ENCODE data around the gene RPN2. TPM values are rescaled to one million over a fixed set of nuclear protein-coding genes. Genes with fewer than 3 reads are reported as not detected.

Gene RPN2
- total and polyA plus RNA-seq, 2 donors (not counting 1 experiment from before 2014, with no cell fraction given) = 262 to 414 TPM

GRCh38 chr20:37152284-37152683, 26.8 kb upstream of the RPN2 start:
- Histone ChIP-seq H3K79me2 (ENCODE audit: control insufficient read depth, insufficient read depth, low read length) (no peaks in the 10 kb centered on the region), H3K9me3 (ENCODE audit: control insufficient read depth, insufficient read depth, low read depth, low read length) (no peaks in the 10 kb centered on the region), H2AFZ (ENCODE audit: low read length) (no peak overlapping the region), H3K4me1 (ENCODE audit: control insufficient read depth, extremely low read depth, insufficient read depth, low read length) (no peaks in the 10 kb centered on the region), H3K9ac (ENCODE audit: insufficient read depth, low read length) (no peak overlapping the region), H3K27me3 (ENCODE audit: control insufficient read depth, insufficient read depth, low read length) (no peaks in the 10 kb centered on the region), H3K4me2 (ENCODE audit: extremely low read depth, insufficient read depth, low read length) (no peak overlapping the region), H3K4me3 (replicated peaks in 1 of 4; ENCODE audit: control extremely low read depth in 1 of 4, insufficient read depth in 1 of 4, low read depth in 3 of 4, low read length in 4 of 4) (no peak overlapping the region), H3K36me3 (ENCODE audit: control insufficient read depth, insufficient read depth, low read length) (no peaks in the 10 kb centered on the region), H4K20me1 (ENCODE audit: control insufficient read depth, extremely low read depth, insufficient read depth, low read length) (no peaks in the 10 kb centered on the region), H3K27ac (ENCODE audit: insufficient read depth, low read length) (no peak overlapping the region)
- no peak for TF ChIP-seq CTCF (conservative IDR thresholded peaks at IDR 0.05 in 1 of 2, IDR thresholded peaks at IDR 0.05 in 1 of 2; ENCODE audit: low read depth in 1 of 2, low read length in 2 of 2)
- TF ChIP-seq EZH2 (IDR thresholded peaks at IDR 0.05; ENCODE audit: low read length, missing control alignments) = no peak
- DNase-seq (ENCODE audit: low read depth in 2 of 2) = no peak

GRCh38 chr20:37154684-37155298, 24.3 kb upstream of the RPN2 start:
- no peaks in the 10 kb centered on the region for H3K79me2 ChIP-seq (ENCODE audit: control insufficient read depth, insufficient read depth, low read length)
- no peaks in the 10 kb centered on the region for H3K27me3 ChIP-seq (ENCODE audit: control insufficient read depth, insufficient read depth, low read length)
- no peak overlapping the region for H3K4me3 ChIP-seq (replicated peaks in 1 of 4; ENCODE audit: control extremely low read depth in 1 of 4, insufficient read depth in 1 of 4, low read depth in 3 of 4, low read length in 4 of 4)
- no peaks in the 10 kb centered on the region for H3K4me1 ChIP-seq (ENCODE audit: control insufficient read depth, extremely low read depth, insufficient read depth, low read length)
- H3K27ac ChIP-seq (ENCODE audit: insufficient read depth, low read length) = no peak overlapping the region
- no peak overlapping the region for H3K9ac ChIP-seq (ENCODE audit: insufficient read depth, low read length)
- H4K20me1 ChIP-seq (ENCODE audit: control insufficient read depth, extremely low read depth, insufficient read depth, low read length) = no peaks in the 10 kb centered on the region
- H3K9me3 ChIP-seq (ENCODE audit: control insufficient read depth, insufficient read depth, low read depth, low read length) = no peaks in the 10 kb centered on the region
- H3K4me2 ChIP-seq (ENCODE audit: extremely low read depth, insufficient read depth, low read length) = no peak overlapping the region
- no peak for TF ChIP-seq EZH2 (IDR thresholded peaks at IDR 0.05; ENCODE audit: low read length, missing control alignments)
- no peak for TF ChIP-seq CTCF (conservative IDR thresholded peaks at IDR 0.05 in 1 of 2, IDR thresholded peaks at IDR 0.05 in 1 of 2; ENCODE audit: low read depth in 1 of 2, low read length in 2 of 2)
- DNase-seq (ENCODE audit: low read depth in 2 of 2) = no peak
- no peak overlapping the region for H2AFZ ChIP-seq (ENCODE audit: low read length)
- no peaks in the 10 kb centered on the region for H3K36me3 ChIP-seq (ENCODE audit: control insufficient read depth, insufficient read depth, low read length)

GRCh38 chr20:37155987-37156386, 23.1 kb upstream of the RPN2 start:
- no peak overlapping the region for H3K4me2 ChIP-seq (ENCODE audit: extremely low read depth, insufficient read depth, low read length)
- no peak overlapping the region for H3K27ac ChIP-seq (ENCODE audit: insufficient read depth, low read length)
- TF ChIP-seq CTCF (conservative IDR thresholded peaks at IDR 0.05 in 1 of 2, IDR thresholded peaks at IDR 0.05 in 1 of 2; ENCODE audit: low read depth in 1 of 2, low read length in 2 of 2) (no peak), EZH2 (IDR thresholded peaks at IDR 0.05; ENCODE audit: low read length, missing control alignments) (no peak)
- H3K4me1 ChIP-seq (ENCODE audit: control insufficient read depth, extremely low read depth, insufficient read depth, low read length) = no peaks in the 10 kb centered on the region
- no peak for DNase-seq (ENCODE audit: low read depth in 2 of 2)
- no peak overlapping the region for H3K4me3 ChIP-seq (replicated peaks in 1 of 4; ENCODE audit: control extremely low read depth in 1 of 4, insufficient read depth in 1 of 4, low read depth in 3 of 4, low read length in 4 of 4)
- no peak overlapping the region for H3K9ac ChIP-seq (ENCODE audit: insufficient read depth, low read length)
- no peaks in the 10 kb centered on the region for H3K79me2 ChIP-seq (ENCODE audit: control insufficient read depth, insufficient read depth, low read length)
- H3K27me3 ChIP-seq (ENCODE audit: control insufficient read depth, insufficient read depth, low read length) = no peaks in the 10 kb centered on the region
- H3K9me3 ChIP-seq (ENCODE audit: control insufficient read depth, insufficient read depth, low read depth, low read length) = no peaks in the 10 kb centered on the region
- no peak overlapping the region for H2AFZ ChIP-seq (ENCODE audit: low read length)
- no peaks in the 10 kb centered on the region for H3K36me3 ChIP-seq (ENCODE audit: control insufficient read depth, insufficient read depth, low read length)
- no peaks in the 10 kb centered on the region for H4K20me1 ChIP-seq (ENCODE audit: control insufficient read depth, extremely low read depth, insufficient read depth, low read length)

All from fibroblast of lung (primary cell).